ENCODE data around the gene KLHDC4. TPM values are rescaled to one million over a fixed set of nuclear protein-coding genes. Genes with fewer than 3 reads are reported as not detected.

The KLHDC4 gene
- total and polyA plus RNA-seq, 10 of the 15 experiments (the other 5 are each of a cell fraction or from before 2014, with no cell fraction given) = 0.80 to 62.1 (median 32.8) TPM

- ChIA-PET POLR2A (no interaction called here), SMC1A (ENCODE audit: uncharacterized antibody, unreplicated experiment) (no interaction called here), CTCF (interaction anchor here (1.2 kb wide), 1 partner anchor 126 kb away, joined by 4 read pairs; no protein-coding TSS in a partner anchor), RAD21 (ENCODE audit: unreplicated experiment) (no interaction called here)
- H3K79me2 ChIP-seq (ENCODE audit: control insufficient read depth, insufficient read depth, low read length) = peaks cover 32% of the 10 kb centered on the region
- BruUV-seq (replicated peaks) = no TSS peak
- H3K9me3 ChIP-seq (replicated peaks; ENCODE audit: control insufficient read depth, insufficient read depth, low read length) = no peaks in the 10 kb centered on the region
- WGBS (ENCODE audit: insufficient coverage, insufficient replicate concordance, low lambda C conversion rate, missing lambda C conversion rate) = 97% methylated on average over 9 of the region's 9 CpGs
- H3K4me3 ChIP-seq = no peak overlapping the region
- no peak overlapping the region for H3K9ac ChIP-seq (ENCODE audit: control insufficient read depth, insufficient read depth, low read length)
- no peaks in the 10 kb centered on the region for H3K27me3 ChIP-seq (replicated peaks in 1 of 2; ENCODE audit: control insufficient read depth in 2 of 2, insufficient read depth in 2 of 2, low read length in 1 of 2)
- intact Hi-C loops (cut with micrococcal nuclease; ENCODE audit: unreplicated experiment) (loop anchor here (10.0 kb wide), 1 partner anchor 208 kb away; no protein-coding TSS in a partner anchor), in situ Hi-C loops (cut with MboI) (no loop called here)
- H3K36me3 ChIP-seq (ENCODE audit: control insufficient read depth in 2 of 2, insufficient read depth in 2 of 2, low read length in 1 of 2) = peaks cover 6 to 15% of the 10 kb centered on the region in 2 experiments; a peak in 3 of 4 replicates
- H3K4me1 ChIP-seq (ENCODE audit: control insufficient read depth, insufficient read depth, low read length) = peaks cover 6% of the 10 kb centered on the region
- no peak overlapping the region for H3K27ac ChIP-seq (ENCODE audit: control insufficient read depth, insufficient read depth)
- FAIRE-seq (no peak), ATAC-seq (no peak), DNase-seq (ENCODE audit: low read depth, low spot score) (no peak)
- no peak overlapping the region for H2AFZ ChIP-seq (ENCODE audit: control insufficient read depth, low read depth, low read length)
- H4K20me1 ChIP-seq (ENCODE audit: control insufficient read depth, insufficient read depth) = no peaks in the 10 kb centered on the region
- H3K4me2 ChIP-seq (ENCODE audit: control insufficient read depth, insufficient read depth) = no peak overlapping the region; the same call in 1 of the 2 replicates
- TF ChIP-seq, protein P1, sequence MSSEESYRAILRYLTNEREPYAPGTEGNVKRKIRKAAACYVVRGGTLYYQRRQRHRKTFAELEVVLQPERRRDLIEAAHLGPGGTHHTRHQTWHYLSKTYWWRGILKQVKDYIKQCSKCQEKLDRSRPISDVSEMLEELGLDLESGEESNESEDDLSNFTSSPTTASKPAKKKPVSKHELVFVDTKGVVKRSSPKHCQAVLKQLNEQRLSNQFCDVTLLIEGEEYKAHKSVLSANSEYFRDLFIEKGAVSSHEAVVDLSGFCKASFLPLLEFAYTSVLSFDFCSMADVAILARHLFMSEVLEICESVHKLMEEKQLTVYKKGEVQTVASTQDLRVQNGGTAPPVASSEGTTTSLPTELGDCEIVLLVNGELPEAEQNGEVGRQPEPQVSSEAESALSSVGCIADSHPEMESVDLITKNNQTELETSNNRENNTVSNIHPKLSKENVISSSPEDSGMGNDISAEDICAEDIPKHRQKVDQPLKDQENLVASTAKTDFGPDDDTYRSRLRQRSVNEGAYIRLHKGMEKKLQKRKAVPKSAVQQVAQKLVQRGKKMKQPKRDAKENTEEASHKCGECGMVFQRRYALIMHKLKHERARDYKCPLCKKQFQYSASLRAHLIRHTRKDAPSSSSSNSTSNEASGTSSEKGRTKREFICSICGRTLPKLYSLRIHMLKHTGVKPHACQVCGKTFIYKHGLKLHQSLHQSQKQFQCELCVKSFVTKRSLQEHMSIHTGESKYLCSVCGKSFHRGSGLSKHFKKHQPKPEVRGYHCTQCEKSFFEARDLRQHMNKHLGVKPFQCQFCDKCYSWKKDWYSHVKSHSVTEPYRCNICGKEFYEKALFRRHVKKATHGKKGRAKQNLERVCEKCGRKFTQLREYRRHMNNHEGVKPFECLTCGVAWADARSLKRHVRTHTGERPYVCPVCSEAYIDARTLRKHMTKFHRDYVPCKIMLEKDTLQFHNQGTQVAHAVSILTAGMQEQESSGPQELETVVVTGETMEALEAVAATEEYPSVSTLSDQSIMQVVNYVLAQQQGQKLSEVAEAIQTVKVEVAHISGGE (CRISPR knock-in tag; IDR thresholded peaks at IDR 0.05) = no peak
- TF ChIP-seq, protein P2, sequence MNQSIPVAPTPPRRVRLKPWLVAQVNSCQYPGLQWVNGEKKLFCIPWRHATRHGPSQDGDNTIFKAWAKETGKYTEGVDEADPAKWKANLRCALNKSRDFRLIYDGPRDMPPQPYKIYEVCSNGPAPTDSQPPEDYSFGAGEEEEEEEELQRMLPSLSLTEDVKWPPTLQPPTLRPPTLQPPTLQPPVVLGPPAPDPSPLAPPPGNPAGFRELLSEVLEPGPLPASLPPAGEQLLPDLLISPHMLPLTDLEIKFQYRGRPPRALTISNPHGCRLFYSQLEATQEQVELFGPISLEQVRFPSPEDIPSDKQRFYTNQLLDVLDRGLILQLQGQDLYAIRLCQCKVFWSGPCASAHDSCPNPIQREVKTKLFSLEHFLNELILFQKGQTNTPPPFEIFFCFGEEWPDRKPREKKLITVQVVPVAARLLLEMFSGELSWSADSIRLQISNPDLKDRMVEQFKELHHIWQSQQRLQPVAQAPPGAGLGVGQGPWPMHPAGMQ (IDR thresholded peaks at IDR 0.05; ENCODE audit: borderline replicate concordance) = no peak
- TF ChIP-seq, protein P3, sequence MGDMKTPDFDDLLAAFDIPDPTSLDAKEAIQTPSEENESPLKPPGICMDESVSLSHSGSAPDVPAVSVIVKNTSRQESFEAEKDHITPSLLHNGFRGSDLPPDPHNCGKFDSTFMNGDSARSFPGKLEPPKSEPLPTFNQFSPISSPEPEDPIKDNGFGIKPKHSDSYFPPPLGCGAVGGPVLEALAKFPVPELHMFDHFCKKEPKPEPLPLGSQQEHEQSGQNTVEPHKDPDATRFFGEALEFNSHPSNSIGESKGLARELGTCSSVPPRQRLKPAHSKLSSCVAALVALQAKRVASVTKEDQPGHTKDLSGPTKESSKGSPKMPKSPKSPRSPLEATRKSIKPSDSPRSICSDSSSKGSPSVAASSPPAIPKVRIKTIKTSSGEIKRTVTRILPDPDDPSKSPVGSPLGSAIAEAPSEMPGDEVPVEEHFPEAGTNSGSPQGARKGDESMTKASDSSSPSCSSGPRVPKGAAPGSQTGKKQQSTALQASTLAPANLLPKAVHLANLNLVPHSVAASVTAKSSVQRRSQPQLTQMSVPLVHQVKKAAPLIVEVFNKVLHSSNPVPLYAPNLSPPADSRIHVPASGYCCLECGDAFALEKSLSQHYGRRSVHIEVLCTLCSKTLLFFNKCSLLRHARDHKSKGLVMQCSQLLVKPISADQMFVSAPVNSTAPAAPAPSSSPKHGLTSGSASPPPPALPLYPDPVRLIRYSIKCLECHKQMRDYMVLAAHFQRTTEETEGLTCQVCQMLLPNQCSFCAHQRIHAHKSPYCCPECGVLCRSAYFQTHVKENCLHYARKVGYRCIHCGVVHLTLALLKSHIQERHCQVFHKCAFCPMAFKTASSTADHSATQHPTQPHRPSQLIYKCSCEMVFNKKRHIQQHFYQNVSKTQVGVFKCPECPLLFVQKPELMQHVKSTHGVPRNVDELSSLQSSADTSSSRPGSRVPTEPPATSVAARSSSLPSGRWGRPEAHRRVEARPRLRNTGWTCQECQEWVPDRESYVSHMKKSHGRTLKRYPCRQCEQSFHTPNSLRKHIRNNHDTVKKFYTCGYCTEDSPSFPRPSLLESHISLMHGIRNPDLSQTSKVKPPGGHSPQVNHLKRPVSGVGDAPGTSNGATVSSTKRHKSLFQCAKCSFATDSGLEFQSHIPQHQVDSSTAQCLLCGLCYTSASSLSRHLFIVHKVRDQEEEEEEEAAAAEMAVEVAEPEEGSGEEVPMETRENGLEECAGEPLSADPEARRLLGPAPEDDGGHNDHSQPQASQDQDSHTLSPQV (IDR thresholded peaks at IDR 0.05) = no peak
- TF ChIP-seq, protein P4, sequence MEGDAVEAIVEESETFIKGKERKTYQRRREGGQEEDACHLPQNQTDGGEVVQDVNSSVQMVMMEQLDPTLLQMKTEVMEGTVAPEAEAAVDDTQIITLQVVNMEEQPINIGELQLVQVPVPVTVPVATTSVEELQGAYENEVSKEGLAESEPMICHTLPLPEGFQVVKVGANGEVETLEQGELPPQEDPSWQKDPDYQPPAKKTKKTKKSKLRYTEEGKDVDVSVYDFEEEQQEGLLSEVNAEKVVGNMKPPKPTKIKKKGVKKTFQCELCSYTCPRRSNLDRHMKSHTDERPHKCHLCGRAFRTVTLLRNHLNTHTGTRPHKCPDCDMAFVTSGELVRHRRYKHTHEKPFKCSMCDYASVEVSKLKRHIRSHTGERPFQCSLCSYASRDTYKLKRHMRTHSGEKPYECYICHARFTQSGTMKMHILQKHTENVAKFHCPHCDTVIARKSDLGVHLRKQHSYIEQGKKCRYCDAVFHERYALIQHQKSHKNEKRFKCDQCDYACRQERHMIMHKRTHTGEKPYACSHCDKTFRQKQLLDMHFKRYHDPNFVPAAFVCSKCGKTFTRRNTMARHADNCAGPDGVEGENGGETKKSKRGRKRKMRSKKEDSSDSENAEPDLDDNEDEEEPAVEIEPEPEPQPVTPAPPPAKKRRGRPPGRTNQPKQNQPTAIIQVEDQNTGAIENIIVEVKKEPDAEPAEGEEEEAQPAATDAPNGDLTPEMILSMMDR (IDR thresholded peaks at IDR 0.05 in 2 of 3, conservative IDR thresholded peaks at IDR 0.05 in 1 of 3; ENCODE audit: control insufficient read depth in 2 of 3, extremely low read depth in 1 of 3, insufficient read depth in 1 of 3, low read depth in 3 of 3, low read length in 3 of 3) = no peak
- TF ChIP-seq ATF7 (IDR thresholded peaks at IDR 0.05; ENCODE audit: low read depth) (no peak), JUNB (IDR thresholded peaks at IDR 0.05) (no peak), RELA (IDR thresholded peaks at IDR 0.05; ENCODE audit: borderline replicate concordance, partially characterized antibody) (no peak), ASH2L (IDR thresholded peaks at IDR 0.05; ENCODE audit: borderline replicate concordance, low read depth) (no peak), MTA2 (IDR thresholded peaks at IDR 0.05; ENCODE audit: low read depth) (no peak), EED (IDR thresholded peaks at IDR 0.05; ENCODE audit: low read depth) (no peak), GABPA (IDR thresholded peaks at IDR 0.05; ENCODE audit: low read depth) (no peak), BACH1 (IDR thresholded peaks at IDR 0.05; ENCODE audit: borderline replicate concordance) (no peak), CEBPB (IDR thresholded peaks at IDR 0.05; ENCODE audit: borderline replicate concordance in 1 of 2, low read depth in 2 of 2, low read length in 2 of 2) (no peak), SMAD1 (IDR thresholded peaks at IDR 0.05; ENCODE audit: low read depth, partially characterized antibody) (no peak)
Observed at GRCh38 chr16:87762620-87763019, 3.2 kb downstream of the KLHDC4 start.

All from GM12878 (cell line).